ENCODE results near the gene SNRNP48. TPM values are rescaled to one million over a fixed set of nuclear protein-coding genes. Genes with fewer than 3 reads are reported as not detected.

SNRNP48 gene, protein sequence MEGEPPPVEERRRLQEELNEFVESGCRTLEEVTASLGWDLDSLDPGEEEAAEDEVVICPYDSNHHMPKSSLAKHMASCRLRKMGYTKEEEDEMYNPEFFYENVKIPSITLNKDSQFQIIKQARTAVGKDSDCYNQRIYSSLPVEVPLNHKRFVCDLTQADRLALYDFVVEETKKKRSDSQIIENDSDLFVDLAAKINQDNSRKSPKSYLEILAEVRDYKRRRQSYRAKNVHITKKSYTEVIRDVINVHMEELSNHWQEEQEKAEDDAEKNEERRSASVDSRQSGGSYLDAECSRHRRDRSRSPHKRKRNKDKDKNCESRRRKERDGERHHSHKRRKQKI
- 5.4 to 11.9 TPM (median 10.3 TPM) in 5 replicates for total RNA-seq (2022; extraction: Qiagen RNA extraction; ENCODE audit: low read depth)

DNA sequence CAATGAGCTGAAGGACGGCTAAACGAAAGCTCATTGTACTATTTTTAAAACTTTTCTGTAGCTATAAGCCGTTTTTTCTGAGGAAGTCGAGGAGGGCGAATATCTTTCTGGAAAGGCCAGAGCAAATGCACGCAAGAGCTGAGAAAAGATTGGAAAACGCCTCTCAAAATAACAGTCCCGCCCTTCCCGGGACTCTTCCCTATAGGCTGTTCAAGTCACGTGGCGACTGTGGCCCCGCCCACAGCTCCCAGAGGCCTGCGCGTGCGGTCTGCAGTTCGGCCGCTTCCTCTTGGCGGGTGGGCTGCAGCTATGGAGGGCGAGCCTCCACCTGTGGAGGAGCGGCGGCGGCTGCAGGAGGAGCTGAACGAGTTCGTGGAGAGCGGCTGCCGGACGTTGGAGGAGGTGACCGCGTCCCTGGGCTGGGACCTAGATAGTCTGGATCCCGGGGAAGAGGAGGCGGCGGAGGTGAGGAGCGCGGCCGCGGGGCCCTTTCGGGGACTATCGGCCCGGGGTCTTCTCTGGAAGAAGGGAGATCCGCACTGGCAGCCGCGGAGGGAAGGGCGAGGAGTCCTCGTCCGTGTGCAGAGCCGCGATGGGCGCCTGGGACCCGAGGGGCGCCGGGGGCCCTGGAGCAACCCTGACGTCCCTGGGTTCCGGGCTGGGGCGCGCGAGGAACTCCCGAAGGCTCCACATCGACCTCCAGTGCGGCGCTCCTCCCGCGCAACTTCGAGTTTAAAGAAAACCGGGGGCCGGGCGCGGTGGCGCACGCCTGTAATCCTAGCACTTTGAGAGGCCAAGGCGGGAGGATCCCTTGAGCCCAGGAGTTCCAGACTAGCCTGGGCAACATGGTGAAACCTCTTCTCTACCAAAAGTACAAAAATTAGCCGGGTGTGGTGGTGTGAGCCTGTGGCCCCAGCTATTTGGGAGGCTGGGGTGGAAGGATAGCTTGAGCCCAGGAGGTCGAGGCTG, at the start of gene SNRNP48:
Gene SNRNP48 (plus strand): TSS at position 250 of the 969 bp plus-strand sequence. CDS start 60 bp downstream, at position 310.

DNA sequence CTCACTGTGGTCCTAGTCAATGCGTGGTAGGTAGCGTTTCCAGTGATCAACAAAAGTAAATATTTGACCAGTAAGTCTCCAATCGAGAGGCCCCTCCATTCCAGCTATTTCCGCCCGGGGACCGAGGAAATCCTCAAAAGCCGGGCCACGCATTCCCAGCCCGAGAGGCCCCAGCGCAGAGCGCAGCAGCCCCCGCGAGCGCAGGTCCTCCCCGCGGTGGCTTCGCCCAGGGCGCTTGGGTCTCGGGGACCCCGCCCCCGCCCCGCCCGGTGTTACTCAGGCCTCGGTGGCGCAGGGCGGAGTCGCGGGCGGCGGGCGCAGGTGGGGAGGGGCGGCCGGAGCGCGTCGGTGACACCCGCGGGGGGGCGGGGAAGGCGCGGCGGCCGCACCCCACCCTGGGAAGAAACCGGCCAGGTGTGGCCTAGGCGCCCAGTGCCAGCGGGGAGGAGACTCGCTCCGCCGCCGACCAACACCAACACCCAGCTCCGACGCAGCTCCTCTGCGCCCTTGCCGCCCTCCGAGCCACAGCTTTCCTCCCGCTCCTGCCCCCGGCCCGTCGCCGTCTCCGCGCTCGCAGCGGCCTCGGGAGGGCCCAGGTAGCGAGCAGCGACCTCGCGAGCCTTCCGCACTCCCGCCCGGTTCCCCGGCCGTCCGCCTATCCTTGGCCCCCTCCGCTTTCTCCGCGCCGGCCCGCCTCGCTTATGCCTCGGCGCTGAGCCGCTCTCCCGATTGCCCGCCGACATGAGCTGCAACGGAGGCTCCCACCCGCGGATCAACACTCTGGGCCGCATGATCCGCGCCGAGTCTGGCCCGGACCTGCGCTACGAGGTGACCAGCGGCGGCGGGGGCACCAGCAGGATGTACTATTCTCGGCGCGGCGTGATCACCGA, 48.6 kb upstream of the SNRNP48 start, which contains the start of gene DSP:
Gene DSP (plus strand): TSS at position 497 of the 890 bp plus-strand sequence. CDS start 245 bp downstream, at position 742.

Other genes with a start within 250 kb of the SNRNP48 start
- 0.12 TPM in 1 of 5 replicates, not detected in the others for gene CAGE1, start 200.5 kb upstream of the SNRNP48 start, total RNA-seq (2022; extraction: Qiagen RNA extraction; ENCODE audit: low read depth)
- 10.5 to 14.3 TPM (median 13.4 TPM) in 5 replicates for gene RIOK1, start 200.4 kb upstream of the SNRNP48 start, total RNA-seq (2022; extraction: Qiagen RNA extraction; ENCODE audit: low read depth)
- 32.5 to 49.7 TPM (median 47.9 TPM) in 5 replicates for gene DSP, start 48.5 kb upstream of the SNRNP48 start, total RNA-seq (2022; extraction: Qiagen RNA extraction; ENCODE audit: low read depth)
- 12.7 to 21.8 TPM (median 19.4 TPM) in 5 replicates for gene BMP6, start 135.9 kb downstream of the SNRNP48 start, total RNA-seq (2022; extraction: Qiagen RNA extraction; ENCODE audit: low read depth)

All from A549 treated with ZK216348 at 1 μM for 4 hours (cell line).